HG03175 (cell line): ENCODE data around the gene BCAP29.

Source experiments
- ATAC-seq: cut with Tn5 transposase; IDR thresholded peaks from one replicate; pipeline ENCODE4 v1.9.1; 2021; ENCODE audit warnings: mild to moderate bottlenecking, moderate library complexity; ENCODE audit not compliant: unreplicated experiment

The BCAP29 gene

GRCh38 chr7:107661865-107662379 is 81.9 kb downstream of the BCAP29 start:
- no peak for ATAC-seq

- no peak for ATAC-seq
These were observed 83.2 kb downstream of the BCAP29 start for GRCh38 chr7:107663196-107663595.

GRCh38 chr7:107666790-107667189 is 86.7 kb downstream of the BCAP29 start:
- no peak for ATAC-seq

- ATAC-seq: no peak
These were observed 87.3 kb downstream of the BCAP29 start for GRCh38 chr7:107667341-107667740.

- no peak for ATAC-seq
These were observed 88.2 kb downstream of the BCAP29 start for GRCh38 chr7:107668296-107668695.
